ENCODE measurements around the gene FST. TPM values are rescaled to one million over a fixed set of nuclear protein-coding genes. Genes with fewer than 3 reads are reported as not detected.
A peak's percentile ranks its signal among the peaks of the same experiment; 100 is the strongest.

FST gene
- polyA plus RNA-seq, 2 donors, result 3.0 to 4.6 TPM

DNA sequence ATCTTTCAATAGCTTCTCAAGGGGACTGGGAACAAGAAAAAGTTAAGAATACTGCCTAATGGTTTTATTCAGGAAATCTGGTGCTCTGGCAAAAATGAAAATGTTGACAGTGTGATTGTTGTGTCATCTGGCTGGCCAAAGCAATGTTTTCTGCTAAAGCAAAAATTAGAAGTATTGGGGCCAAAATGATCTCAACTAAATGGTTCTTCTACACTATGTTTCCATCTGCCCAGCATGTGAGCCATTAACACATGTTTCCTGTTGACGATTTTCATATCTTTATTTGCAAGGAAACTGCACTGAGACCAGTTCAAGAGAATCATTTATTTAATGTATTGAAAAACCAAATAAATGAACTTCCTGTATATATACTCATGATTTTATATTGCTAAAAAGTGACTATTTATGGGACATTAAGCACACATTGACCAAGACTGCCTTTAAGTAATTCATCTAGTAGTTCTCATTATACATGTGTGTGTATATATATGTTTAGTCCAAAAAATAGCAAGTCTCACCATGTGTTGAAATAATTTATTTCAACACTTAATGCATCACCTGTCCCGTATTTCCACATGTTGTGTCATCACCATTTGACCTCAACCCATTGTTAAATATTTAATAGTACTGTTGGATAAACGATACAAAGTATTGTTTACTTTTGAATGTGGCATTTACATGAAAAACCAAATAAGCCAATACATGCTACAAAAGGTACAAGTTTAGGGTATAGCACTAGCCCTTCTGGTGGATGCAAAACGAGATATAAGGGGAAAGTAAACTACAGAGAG is 7.5 kb upstream of the FST start:
- Histone ChIP-seq H3K4me3 (ENCODE audit: low read depth in 1 of 2, low read length in 2 of 2) (no peak overlapping the region), H3K27ac (ENCODE audit: low read depth in 2 of 2, low read length in 1 of 2) (no peak overlapping the region), H3K4me1 (ENCODE audit: control insufficient read depth in 2 of 2, insufficient read depth in 2 of 2, low read length in 1 of 2) (peaks cover 0 to 2% of the 10 kb centered on the region in 2 donors), H3K36me3 (ENCODE audit: control insufficient read depth in 2 of 2, insufficient read depth in 2 of 2, low read length in 1 of 2) (no peaks in the 10 kb centered on the region), H3K27me3 (ENCODE audit: control insufficient read depth in 1 of 2, insufficient read depth in 2 of 2, low read length in 2 of 2) (peaks cover 0 to 3% of the 10 kb centered on the region in 2 donors), H3K9me3 (ENCODE audit: control insufficient read depth in 2 of 2, insufficient read depth in 1 of 2, low read depth in 1 of 2, low read length in 1 of 2) (no peaks in the 10 kb centered on the region)
- WGBS, 2 donors, result 67 to 69% methylated on average over 4 of the region's 4 CpGs

DNA sequence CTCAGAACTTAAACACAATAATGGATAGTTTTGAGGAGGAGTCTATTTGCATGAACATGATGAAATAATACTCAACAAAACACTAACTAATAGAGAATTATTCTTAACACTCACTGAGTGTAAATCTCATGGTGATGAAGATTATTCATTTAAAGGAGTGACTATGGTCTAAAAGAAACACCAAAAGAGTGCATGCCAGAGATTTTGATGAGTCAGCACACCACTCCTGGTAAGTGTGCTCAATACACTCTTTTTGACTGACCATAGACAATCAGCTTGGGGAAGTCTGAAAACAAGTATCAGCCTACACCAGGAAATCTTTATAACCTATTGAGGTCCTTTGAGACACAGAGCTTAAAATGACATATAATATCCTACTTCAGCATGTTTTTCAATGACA is 6.8 kb upstream of the FST start:
- Histone ChIP-seq H3K27me3 (ENCODE audit: control insufficient read depth in 1 of 2, insufficient read depth in 2 of 2, low read length in 2 of 2) (peaks cover 0 to 3% of the 10 kb centered on the region in 2 donors), H3K4me1 (ENCODE audit: control insufficient read depth in 2 of 2, insufficient read depth in 2 of 2, low read length in 1 of 2) (peaks cover 0 to 2% of the 10 kb centered on the region in 2 donors), H3K9me3 (ENCODE audit: control insufficient read depth in 2 of 2, insufficient read depth in 1 of 2, low read depth in 1 of 2, low read length in 1 of 2) (no peaks in the 10 kb centered on the region), H3K36me3 (ENCODE audit: control insufficient read depth in 2 of 2, insufficient read depth in 2 of 2, low read length in 1 of 2) (no peaks in the 10 kb centered on the region), H3K27ac (ENCODE audit: low read depth in 2 of 2, low read length in 1 of 2) (no peak overlapping the region), H3K4me3 (ENCODE audit: low read depth in 1 of 2, low read length in 2 of 2) (no peak overlapping the region)

DNA sequence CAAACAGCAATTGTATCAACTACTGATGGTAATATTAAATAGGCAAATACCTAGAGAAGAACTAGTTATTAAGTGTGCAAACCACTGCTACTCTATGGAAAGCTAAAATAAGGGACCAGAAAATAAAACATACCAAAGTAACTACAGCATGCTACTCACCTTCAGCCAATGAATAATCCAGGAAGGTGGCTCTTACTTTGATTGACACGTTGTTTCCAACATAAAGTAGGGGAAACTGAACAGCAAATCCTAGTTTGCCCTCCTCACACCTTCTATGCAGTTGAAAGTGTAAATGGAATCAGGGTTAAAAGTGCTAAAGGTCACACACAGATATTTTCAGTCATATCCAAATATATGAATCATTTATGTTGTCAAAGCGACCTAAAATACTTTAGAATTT is 5.1 kb upstream of the FST start:
- Histone ChIP-seq H3K27ac (ENCODE audit: low read depth in 2 of 2, low read length in 1 of 2) (no peak overlapping the region), H3K36me3 (ENCODE audit: control insufficient read depth in 2 of 2, insufficient read depth in 2 of 2, low read length in 1 of 2) (no peaks in the 10 kb centered on the region)
- WGBS, 2 donors, result 75 to 85% methylated on average over 2 of the region's 2 CpGs

DNA sequence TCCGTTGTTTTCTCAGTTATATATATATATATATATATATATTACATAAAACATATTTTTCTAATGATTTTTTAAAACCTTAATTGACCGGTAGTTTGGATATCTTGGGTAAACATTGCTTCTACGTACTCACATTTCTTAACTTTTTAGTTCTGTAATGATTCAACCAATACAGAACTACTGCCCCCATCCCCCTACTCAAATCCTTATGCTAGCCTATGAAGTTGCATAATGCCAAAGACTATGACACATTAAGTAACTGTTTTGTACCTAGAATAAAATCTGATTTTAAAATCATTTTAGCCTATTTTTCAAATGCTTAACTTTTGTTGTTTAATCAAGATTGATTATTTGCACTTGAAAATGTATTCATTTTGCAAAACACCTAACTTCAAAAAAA is 4.4 kb upstream of the FST start:
- 48 to 82% methylated on average over 3 of the region's 3 CpGs for WGBS, 2 donors
- Histone ChIP-seq H3K27ac (ENCODE audit: low read depth in 2 of 2, low read length in 1 of 2) (no peak overlapping the region), H3K27me3 (ENCODE audit: control insufficient read depth in 1 of 2, insufficient read depth in 2 of 2, low read length in 2 of 2) (peaks cover 0 to 5% of the 10 kb centered on the region in 2 donors), H3K4me1 (ENCODE audit: control insufficient read depth in 2 of 2, insufficient read depth in 2 of 2, low read length in 1 of 2) (peaks cover 2 to 4% of the 10 kb centered on the region in 2 donors), H3K9me3 (ENCODE audit: control insufficient read depth in 2 of 2, insufficient read depth in 1 of 2, low read depth in 1 of 2, low read length in 1 of 2) (no peaks in the 10 kb centered on the region), H3K36me3 (ENCODE audit: control insufficient read depth in 2 of 2, insufficient read depth in 2 of 2, low read length in 1 of 2) (no peaks in the 10 kb centered on the region), H3K4me3 (ENCODE audit: low read depth in 1 of 2, low read length in 2 of 2) (no peak overlapping the region)

More for the DNA sequence above, 5.1 kb upstream of the FST start:
- H3K4me3 ChIP-seq (ENCODE audit: low read depth in 1 of 2, low read length in 2 of 2), result no peak overlapping the region
- no peaks in the 10 kb centered on the region for H3K9me3 ChIP-seq (ENCODE audit: control insufficient read depth in 2 of 2, insufficient read depth in 1 of 2, low read depth in 1 of 2, low read length in 1 of 2)
- peaks cover under 1 to 2% of the 10 kb centered on the region in 2 donors for H3K4me1 ChIP-seq (ENCODE audit: control insufficient read depth in 2 of 2, insufficient read depth in 2 of 2, low read length in 1 of 2)
- H3K27me3 ChIP-seq (ENCODE audit: control insufficient read depth in 1 of 2, insufficient read depth in 2 of 2, low read length in 2 of 2), result no peaks in the 10 kb centered on the region

DNA sequence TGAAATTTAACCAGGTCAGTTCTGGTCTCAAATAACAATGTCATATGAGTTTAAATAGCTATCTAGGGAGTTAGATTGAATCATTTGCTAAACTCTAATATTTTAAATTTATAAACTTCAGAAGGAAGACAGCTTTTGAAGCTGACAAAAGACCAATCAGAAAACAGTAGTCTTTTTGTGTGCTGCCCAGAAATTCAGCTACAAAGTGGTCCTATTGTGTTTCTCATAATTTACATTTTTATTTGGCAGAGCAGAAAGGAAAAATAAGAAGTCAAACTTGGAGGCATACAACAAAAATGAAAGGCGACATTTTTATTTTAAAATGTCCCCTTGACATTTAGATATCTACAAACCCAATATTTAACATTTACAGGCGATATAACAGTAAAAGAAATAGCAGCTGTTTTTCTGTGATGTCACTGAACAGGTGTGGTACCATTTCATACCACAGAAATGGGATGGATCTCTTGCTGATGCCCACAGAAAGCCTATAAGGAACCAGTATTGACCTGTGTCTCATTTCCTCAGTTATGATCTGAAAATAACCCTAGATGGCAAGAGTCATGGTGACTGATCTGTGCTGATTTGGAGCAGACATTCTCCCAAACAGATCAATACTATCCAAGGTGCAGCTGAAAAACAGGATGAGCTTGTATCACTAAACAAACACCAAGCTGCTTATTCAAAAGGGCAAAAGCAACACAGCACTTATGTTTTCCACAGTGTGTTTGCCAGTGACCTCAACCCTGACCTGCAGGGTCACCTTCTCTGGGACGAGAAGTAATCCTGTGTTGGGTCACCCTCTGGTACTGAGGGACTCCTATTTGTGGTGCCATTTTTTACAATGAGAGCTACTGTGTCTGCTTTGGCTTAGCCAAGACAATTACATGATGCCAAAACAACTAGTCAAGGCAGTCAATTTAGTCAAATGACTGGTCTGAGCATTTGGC is 3.6 kb upstream of the FST start:
- 63 to 66% methylated on average over 3 of the region's 3 CpGs for WGBS, 2 donors
- Histone ChIP-seq H3K9me3 (ENCODE audit: control insufficient read depth in 2 of 2, insufficient read depth in 1 of 2, low read depth in 1 of 2, low read length in 1 of 2) (no peaks in the 10 kb centered on the region), H3K27me3 (ENCODE audit: control insufficient read depth in 1 of 2, insufficient read depth in 2 of 2, low read length in 2 of 2) (peaks cover 0 to 5% of the 10 kb centered on the region in 2 donors), H3K4me1 (ENCODE audit: control insufficient read depth in 2 of 2, insufficient read depth in 2 of 2, low read length in 1 of 2) (peaks cover 2 to 4% of the 10 kb centered on the region in 2 donors), H3K36me3 (ENCODE audit: control insufficient read depth in 2 of 2, insufficient read depth in 2 of 2, low read length in 1 of 2) (no peaks in the 10 kb centered on the region), H3K4me3 (ENCODE audit: low read depth in 1 of 2, low read length in 2 of 2) (no peak overlapping the region), H3K27ac (ENCODE audit: low read depth in 2 of 2, low read length in 1 of 2) (no peak overlapping the region)

DNA sequence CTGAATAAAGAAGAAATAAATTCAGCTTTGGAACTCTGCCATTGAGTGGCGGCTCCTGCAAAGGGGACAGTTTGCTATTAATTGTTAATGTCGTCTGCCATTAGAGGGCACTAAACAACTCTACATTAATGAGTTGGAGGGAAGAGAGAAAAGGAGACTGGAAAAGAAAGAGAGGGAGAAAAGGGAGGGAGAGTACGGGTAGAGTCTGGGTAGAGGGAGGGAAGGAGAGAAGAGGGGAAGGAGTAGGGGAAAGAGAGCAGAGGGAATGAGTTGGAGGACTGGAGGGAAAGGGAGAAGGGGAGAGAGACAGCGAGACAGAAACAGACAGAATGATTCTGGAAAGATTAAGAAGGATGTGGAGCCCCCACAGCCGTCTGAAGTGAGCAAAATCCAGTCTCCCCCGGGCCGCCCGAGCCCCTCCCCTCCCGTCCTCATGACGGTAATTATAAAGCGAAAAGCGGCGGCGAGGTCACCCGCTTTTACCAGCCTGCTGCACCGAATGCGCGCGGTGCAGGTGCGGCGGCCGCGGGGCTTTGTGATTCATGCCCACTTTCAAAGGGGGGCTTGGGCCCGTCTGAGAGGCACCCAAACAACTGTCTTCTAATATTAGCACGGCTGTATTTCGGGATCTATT is 1.9 kb upstream of the FST start:
- H3K4me3 ChIP-seq (ENCODE audit: low read depth in 1 of 2, low read length in 2 of 2), result peak overlapping the region; percentile 13 to 57
- H3K27ac ChIP-seq (ENCODE audit: low read depth in 2 of 2, low read length in 1 of 2), result no peak overlapping the region

DNA sequence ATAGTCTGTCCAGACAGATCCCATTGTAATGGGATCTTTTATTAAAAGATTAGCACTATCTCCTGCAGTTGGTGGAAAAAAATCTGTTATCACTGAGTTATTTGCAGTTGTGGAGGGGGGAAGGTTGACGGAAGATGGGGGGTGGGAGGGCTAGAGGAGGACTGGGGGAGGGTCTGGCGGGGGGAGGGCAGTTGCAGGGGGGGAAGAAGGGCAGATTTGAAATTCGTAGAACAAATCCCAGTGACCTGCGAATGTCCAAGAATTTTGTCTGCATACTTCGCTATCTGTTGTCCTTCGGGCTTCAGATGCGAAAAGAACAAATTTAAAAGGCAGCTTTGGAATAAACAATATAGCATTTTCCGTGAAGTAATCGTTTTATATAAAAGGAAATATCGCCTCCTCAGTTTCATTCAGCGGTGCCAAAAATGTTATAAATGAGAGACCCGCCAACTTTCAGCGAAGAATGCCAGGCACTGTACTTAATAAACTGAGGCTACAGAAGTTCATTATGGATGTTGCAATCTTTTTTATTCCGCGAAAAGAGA is 1.3 kb upstream of the FST start:
- 1 to 2% methylated on average over 15 of the region's 15 CpGs for WGBS, 2 donors
- peaks cover 4 to 5% of the 10 kb centered on the region in 2 donors for H3K4me1 ChIP-seq (ENCODE audit: control insufficient read depth in 2 of 2, insufficient read depth in 2 of 2, low read length in 1 of 2)

More for the DNA sequence above, 1.9 kb upstream of the FST start:
- Histone ChIP-seq H3K27me3 (ENCODE audit: control insufficient read depth in 1 of 2, insufficient read depth in 2 of 2, low read length in 2 of 2) (peaks cover 0 to 5% of the 10 kb centered on the region in 2 donors), H3K9me3 (ENCODE audit: control insufficient read depth in 2 of 2, insufficient read depth in 1 of 2, low read depth in 1 of 2, low read length in 1 of 2) (no peaks in the 10 kb centered on the region), H3K4me1 (ENCODE audit: control insufficient read depth in 2 of 2, insufficient read depth in 2 of 2, low read length in 1 of 2) (peaks cover 4 to 5% of the 10 kb centered on the region in 2 donors), H3K36me3 (ENCODE audit: control insufficient read depth in 2 of 2, insufficient read depth in 2 of 2, low read length in 1 of 2) (no peaks in the 10 kb centered on the region)
- WGBS, 2 donors, result 1 to 2% methylated on average over 25 to 26 of the region's 26 CpGs

DNA sequence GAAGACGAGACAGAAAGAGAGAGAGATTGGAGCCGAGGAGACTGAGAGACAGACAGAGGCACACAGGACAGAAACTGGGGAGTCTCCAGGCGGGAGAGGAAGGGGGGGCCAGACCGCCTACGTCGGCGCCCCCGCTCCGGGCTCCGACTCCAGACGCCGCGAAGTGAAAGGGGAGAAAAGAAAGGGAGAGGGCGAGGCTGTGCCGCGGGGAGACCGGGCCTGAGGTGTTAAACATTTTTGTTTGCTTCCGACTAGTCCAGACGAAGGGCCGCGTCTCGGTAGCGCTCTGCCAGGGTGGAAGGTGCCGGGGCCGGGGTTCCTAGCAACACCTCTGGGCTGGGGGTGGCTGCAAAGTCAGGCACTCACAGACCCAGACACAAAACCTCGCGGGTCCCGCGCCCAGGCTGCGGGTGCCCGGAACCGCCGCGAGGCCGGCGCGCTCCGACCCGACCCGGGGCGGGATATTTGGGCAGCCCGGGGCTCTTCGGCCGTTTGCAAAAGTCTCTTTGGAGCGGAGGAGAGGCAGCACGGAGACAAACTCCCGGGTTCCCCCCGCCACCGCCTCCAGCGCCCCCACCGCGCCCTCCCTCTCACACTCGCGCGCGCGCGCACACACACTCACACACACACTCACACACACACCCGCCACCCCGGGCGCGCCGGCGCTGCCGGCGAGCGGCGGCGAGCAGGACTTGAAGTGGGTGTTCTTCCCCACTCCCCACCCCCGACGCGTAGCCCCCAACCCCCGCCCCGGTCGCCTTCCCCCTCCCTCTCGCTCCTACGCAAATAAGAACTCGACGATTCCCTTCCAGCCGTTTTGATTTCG is 626 bp upstream of the FST start:
- Histone ChIP-seq H3K27ac (ENCODE audit: low read depth in 2 of 2, low read length in 1 of 2) (peak overlapping the region; percentile 67 to 82), H3K4me3 (ENCODE audit: low read depth in 1 of 2, low read length in 2 of 2) (peak overlapping the region; percentile 57 to 65)
- WGBS, 2 donors, result 0 to 1% methylated on average over 64 to 81 of the region's 81 CpGs

More for the DNA sequence above, 1.3 kb upstream of the FST start:
- Histone ChIP-seq H3K9me3 (ENCODE audit: control insufficient read depth in 2 of 2, insufficient read depth in 1 of 2, low read depth in 1 of 2, low read length in 1 of 2) (no peaks in the 10 kb centered on the region), H3K4me3 (ENCODE audit: low read depth in 1 of 2, low read length in 2 of 2) (peak overlapping the region; percentile 57), H3K27me3 (ENCODE audit: control insufficient read depth in 1 of 2, insufficient read depth in 2 of 2, low read length in 2 of 2) (peaks cover 0 to 5% of the 10 kb centered on the region in 2 donors), H3K36me3 (ENCODE audit: control insufficient read depth in 2 of 2, insufficient read depth in 2 of 2, low read length in 1 of 2) (no peaks in the 10 kb centered on the region), H3K27ac (ENCODE audit: low read depth in 2 of 2, low read length in 1 of 2) (peak overlapping the region; percentile 67 to 82)

More for the DNA sequence above, 626 bp upstream of the FST start:
- no peaks in the 10 kb centered on the region for H3K9me3 ChIP-seq (ENCODE audit: control insufficient read depth in 2 of 2, insufficient read depth in 1 of 2, low read depth in 1 of 2, low read length in 1 of 2)
- H3K4me1 ChIP-seq (ENCODE audit: control insufficient read depth in 2 of 2, insufficient read depth in 2 of 2, low read length in 1 of 2), result peaks cover 4 to 5% of the 10 kb centered on the region in 2 donors
- H3K27me3 ChIP-seq (ENCODE audit: control insufficient read depth in 1 of 2, insufficient read depth in 2 of 2, low read length in 2 of 2), result peaks cover 0 to 5% of the 10 kb centered on the region in 2 donors
- no peaks in the 10 kb centered on the region for H3K36me3 ChIP-seq (ENCODE audit: control insufficient read depth in 2 of 2, insufficient read depth in 2 of 2, low read length in 1 of 2)

Data from esophagus (tissue), 2 donors.